ELR (cell line): ENCODE results near the gene HSPA4.
A peak's percentile ranks its signal among the peaks of the same experiment; 100 is the strongest.
"Not testable (repeated sequence)": the region's sequence is repeated elsewhere in the genome, so short reads cannot be mapped to it uniquely, and the experiment has no call there.

Experiments
- DNase-seq: peaks from one replicate; pipeline ENCODE4 v3.0.0-alpha.2; 2015; ENCODE audit warnings: low read depth

Gene HSPA4

GRCh38 chr5:133123297-133123696, 71.5 kb downstream of the HSPA4 start:
- DNase-seq, result no peak

GRCh38 chr5:133124891-133125290, 73.1 kb downstream of the HSPA4 start:
- no peak for DNase-seq

- DNase-seq, result no peak
Observed at GRCh38 chr5:133128066-133128465, 76.3 kb downstream of the HSPA4 start.

GRCh38 chr5:133129289-133129688, 77.5 kb downstream of the HSPA4 start:
- no peak for DNase-seq

- no peak for DNase-seq
Observed at GRCh38 chr5:133129950-133130349, 78.1 kb downstream of the HSPA4 start.

GRCh38 chr5:133130387-133131118, 78.7 kb downstream of the HSPA4 start:
- DNase-seq, result peak; percentile 26

- no peak for DNase-seq
Observed at GRCh38 chr5:133132717-133133116, 80.9 kb downstream of the HSPA4 start.

- not testable (repeated sequence) for DNase-seq
Observed at GRCh38 chr5:133133241-133133640, 81.4 kb downstream of the HSPA4 start.

GRCh38 chr5:133136890-133137289, 85.1 kb downstream of the HSPA4 start:
- not testable (repeated sequence) for DNase-seq

- DNase-seq, result no peak
Observed at GRCh38 chr5:133140311-133140710, 88.5 kb downstream of the HSPA4 start.

GRCh38 chr5:133141746-133142145, 89.9 kb downstream of the HSPA4 start:
- DNase-seq, result no peak

GRCh38 chr5:133142782-133143181, 91.0 kb downstream of the HSPA4 start:
- DNase-seq, result no peak

- no peak for DNase-seq
Observed at GRCh38 chr5:133144245-133144981, 92.6 kb downstream of the HSPA4 start.

- no peak for DNase-seq
Observed at GRCh38 chr5:133145436-133146170, 93.8 kb downstream of the HSPA4 start.

GRCh38 chr5:133147411-133147810, 95.6 kb downstream of the HSPA4 start:
- no peak for DNase-seq

GRCh38 chr5:133147815-133148567, 96.2 kb downstream of the HSPA4 start:
- no peak for DNase-seq

GRCh38 chr5:133149345-133149744, 97.5 kb downstream of the HSPA4 start:
- no peak for DNase-seq

- no peak for DNase-seq
Observed at GRCh38 chr5:133150909-133151544, 99.2 kb downstream of the HSPA4 start.

GRCh38 chr5:133154274-133155075, 102.7 kb downstream of the HSPA4 start:
- DNase-seq, result no peak

- no peak for DNase-seq
Observed at GRCh38 chr5:133155326-133155969, 103.6 kb downstream of the HSPA4 start.
